Measurements from ENCODE around the gene USP9X. TPM values are rescaled to one million over a fixed set of nuclear protein-coding genes. Genes with fewer than 3 reads are reported as not detected.
"Not testable (repeated sequence)": the region's sequence is repeated elsewhere in the genome, so short reads cannot be mapped to it uniquely, and the experiment has no call there.

The USP9X gene
- total RNA-seq, 1 donor from 2014 or later, result 60.0 TPM

DNA sequence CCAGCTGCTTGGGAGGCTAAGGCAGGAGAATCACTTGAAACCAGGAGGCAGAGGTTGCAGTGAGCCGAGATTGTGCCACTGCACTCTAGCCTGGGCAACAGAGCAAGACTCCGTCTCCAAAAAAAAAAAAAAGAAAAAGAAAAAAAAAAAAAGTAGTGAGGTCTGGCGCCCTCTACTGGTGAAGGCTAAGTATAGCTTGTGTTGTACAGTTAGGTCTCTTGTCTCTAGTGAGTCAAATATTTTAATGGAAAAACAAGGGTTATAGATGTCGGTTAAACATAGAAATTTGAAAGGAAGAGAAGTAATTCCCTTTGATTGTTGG lies 29.8 kb downstream of the USP9X start:
- DNase-seq (ENCODE audit: low read depth, low spot score), result peak; percentile 39
- H3K4me3 Mint-ChIP-seq; H3K27ac Mint-ChIP-seq (ENCODE audit: unreplicated experiment); H3K36me3 Mint-ChIP-seq (ENCODE audit: low read depth); H3K27me3 Mint-ChIP-seq (ENCODE audit: low read depth); H3K9me3 Mint-ChIP-seq: not testable (repeated sequence)
- peaks cover 21% of the 10 kb centered on the region for H3K4me1 Mint-ChIP-seq
- TF ChIP-seq, protein P1, sequence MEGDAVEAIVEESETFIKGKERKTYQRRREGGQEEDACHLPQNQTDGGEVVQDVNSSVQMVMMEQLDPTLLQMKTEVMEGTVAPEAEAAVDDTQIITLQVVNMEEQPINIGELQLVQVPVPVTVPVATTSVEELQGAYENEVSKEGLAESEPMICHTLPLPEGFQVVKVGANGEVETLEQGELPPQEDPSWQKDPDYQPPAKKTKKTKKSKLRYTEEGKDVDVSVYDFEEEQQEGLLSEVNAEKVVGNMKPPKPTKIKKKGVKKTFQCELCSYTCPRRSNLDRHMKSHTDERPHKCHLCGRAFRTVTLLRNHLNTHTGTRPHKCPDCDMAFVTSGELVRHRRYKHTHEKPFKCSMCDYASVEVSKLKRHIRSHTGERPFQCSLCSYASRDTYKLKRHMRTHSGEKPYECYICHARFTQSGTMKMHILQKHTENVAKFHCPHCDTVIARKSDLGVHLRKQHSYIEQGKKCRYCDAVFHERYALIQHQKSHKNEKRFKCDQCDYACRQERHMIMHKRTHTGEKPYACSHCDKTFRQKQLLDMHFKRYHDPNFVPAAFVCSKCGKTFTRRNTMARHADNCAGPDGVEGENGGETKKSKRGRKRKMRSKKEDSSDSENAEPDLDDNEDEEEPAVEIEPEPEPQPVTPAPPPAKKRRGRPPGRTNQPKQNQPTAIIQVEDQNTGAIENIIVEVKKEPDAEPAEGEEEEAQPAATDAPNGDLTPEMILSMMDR (conservative IDR thresholded peaks at IDR 0.05), result peak; percentile 84

DNA sequence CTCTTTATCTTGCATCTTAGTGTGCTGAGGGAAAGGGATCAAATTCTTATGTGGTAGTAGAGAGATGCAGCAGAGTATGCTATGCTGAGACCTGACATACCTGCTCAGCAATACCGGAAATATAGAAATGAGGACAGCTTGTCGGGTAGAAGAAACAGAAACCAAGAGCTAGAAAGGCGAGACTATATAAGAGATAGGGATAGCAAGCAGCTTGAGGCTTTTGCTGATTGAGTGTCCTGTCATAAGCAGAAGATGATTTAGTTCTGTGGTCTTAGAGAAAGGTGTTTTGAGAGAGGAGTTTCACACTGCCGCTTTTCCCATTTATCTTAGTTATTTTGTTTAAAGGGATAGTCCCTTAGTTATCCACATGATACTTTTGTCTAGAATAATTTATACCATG lies 31.7 kb downstream of the USP9X start:
- H3K9me3 Mint-ChIP-seq, result peaks cover 3% of the 10 kb centered on the region
- no peaks in the 10 kb centered on the region for H3K27me3 Mint-ChIP-seq (ENCODE audit: low read depth)
- peaks cover 6% of the 10 kb centered on the region for H3K36me3 Mint-ChIP-seq (ENCODE audit: low read depth)
- no peak for DNase-seq (ENCODE audit: low read depth, low spot score)
- peaks cover 9% of the 10 kb centered on the region for H3K4me1 Mint-ChIP-seq
- no peak overlapping the region for H3K4me3 Mint-ChIP-seq
- TF ChIP-seq, protein P1 (conservative IDR thresholded peaks at IDR 0.05), result no peak
- H3K27ac Mint-ChIP-seq (ENCODE audit: unreplicated experiment), result no peak overlapping the region

DNA sequence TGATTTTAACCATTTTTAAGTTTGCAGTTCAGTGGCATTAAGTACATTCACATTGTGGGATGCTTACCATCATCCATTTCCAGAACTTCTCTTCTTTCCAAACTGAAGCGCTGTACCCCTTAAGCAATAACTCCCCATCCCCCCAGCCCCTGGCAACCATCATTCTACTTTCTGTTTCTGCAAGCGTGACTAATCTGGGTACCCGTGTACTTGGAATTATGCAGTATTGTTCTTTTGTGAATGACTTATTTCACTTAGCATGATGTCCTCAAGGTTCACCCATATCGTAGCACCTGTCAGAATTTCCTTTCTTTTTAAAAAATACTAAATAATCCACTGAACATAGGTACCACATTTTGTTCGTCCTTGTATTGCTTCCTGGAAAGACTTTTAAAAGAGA lies 32.9 kb downstream of the USP9X start:
- H3K4me1 Mint-ChIP-seq, result peaks cover 9% of the 10 kb centered on the region

DNA sequence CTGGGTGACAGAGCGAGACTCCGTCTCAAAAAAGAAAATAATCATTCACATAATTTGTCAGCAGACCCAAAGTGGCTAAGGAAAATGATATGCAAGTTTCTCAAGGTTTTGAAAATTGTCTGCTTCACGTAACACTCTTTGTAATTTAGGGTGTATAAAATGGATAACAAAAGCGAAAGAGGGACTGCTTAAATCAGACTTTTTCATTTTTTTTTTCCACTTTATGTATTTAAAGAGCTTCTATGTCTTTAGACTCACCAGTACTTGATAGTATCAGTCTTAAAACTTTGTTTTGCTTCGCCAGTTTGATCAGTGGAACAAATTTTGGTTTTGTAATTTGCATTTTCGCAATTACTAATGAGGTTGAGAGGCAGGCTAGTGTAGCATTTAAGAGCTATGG lies 34.6 kb downstream of the USP9X start:
- H3K4me1 Mint-ChIP-seq, result peaks cover 9% of the 10 kb centered on the region
- H3K4me3 Mint-ChIP-seq, result no peak overlapping the region
- TF ChIP-seq, protein P1 (conservative IDR thresholded peaks at IDR 0.05), result no peak
- H3K27ac Mint-ChIP-seq (ENCODE audit: unreplicated experiment), result no peak overlapping the region
- no peaks in the 10 kb centered on the region for H3K27me3 Mint-ChIP-seq (ENCODE audit: low read depth)
- DNase-seq (ENCODE audit: low read depth, low spot score), result no peak
- peaks cover 7% of the 10 kb centered on the region for H3K9me3 Mint-ChIP-seq
- H3K36me3 Mint-ChIP-seq (ENCODE audit: low read depth), result peaks cover 16% of the 10 kb centered on the region

More for the DNA sequence above, 32.9 kb downstream of the USP9X start:
- Mint-ChIP-seq H3K9me3 (peaks cover 7% of the 10 kb centered on the region), H3K4me3 (no peak overlapping the region), H3K27ac (ENCODE audit: unreplicated experiment) (no peak overlapping the region), H3K27me3 (ENCODE audit: low read depth) (no peaks in the 10 kb centered on the region), H3K36me3 (ENCODE audit: low read depth) (peaks cover 12% of the 10 kb centered on the region)
- TF ChIP-seq, protein P1 (conservative IDR thresholded peaks at IDR 0.05), result no peak
- no peak for DNase-seq (ENCODE audit: low read depth, low spot score)

DNA sequence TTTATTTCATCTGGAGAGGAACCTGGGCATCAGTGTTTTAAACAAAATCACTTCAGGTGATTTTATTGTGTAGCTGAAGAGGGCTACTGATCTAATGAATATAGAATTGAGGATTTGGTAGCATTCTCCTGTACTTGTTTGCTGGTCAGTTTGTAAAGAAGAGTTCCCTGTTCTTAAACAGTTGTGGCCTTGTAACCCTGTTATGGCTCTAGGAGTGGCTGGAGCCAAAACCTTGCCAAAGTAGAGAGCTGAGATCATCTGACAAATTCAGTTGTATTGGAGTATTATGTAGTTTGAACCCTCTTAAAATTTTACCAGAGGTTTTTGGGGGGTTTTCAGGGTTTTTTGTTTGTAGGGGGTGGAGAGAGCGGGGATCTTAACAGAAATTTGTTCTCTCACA lies 36.5 kb downstream of the USP9X start:
- no peak overlapping the region for H3K27ac Mint-ChIP-seq (ENCODE audit: unreplicated experiment)
- TF ChIP-seq, protein P1 (conservative IDR thresholded peaks at IDR 0.05), result no peak
- peaks cover 3% of the 10 kb centered on the region for H3K4me1 Mint-ChIP-seq

More for the DNA sequence above, 36.5 kb downstream of the USP9X start:
- no peak for DNase-seq (ENCODE audit: low read depth, low spot score)
- Mint-ChIP-seq H3K27me3 (ENCODE audit: low read depth) (no peaks in the 10 kb centered on the region), H3K9me3 (peaks cover 7% of the 10 kb centered on the region), H3K4me3 (no peak overlapping the region), H3K36me3 (ENCODE audit: low read depth) (peaks cover 21% of the 10 kb centered on the region)

All from neural crest cell (in vitro differentiated cells).